Loucy (cell line): ENCODE data around the gene MAP2K1.

Source experiments
- EZH2phosphoT487 ChIP-seq: fragments of 200-600 bp; IDR thresholded peaks from 2 replicates; pipeline ENCODE4 v1.6.1; 2018; ENCODE audit warnings: antibody characterized with exemption, mild to moderate bottlenecking, moderate library complexity, borderline replicate concordance
- TF ChIP-seq, protein P1 (sequence below): fragments of 200-600 bp; sonication (generic); conservative IDR thresholded peaks from 2 replicates; pipeline ENCODE4 v1.5.1; 2014; ENCODE audit warnings: mild to moderate bottlenecking, antibody characterized with exemption, low read length

DNA sequence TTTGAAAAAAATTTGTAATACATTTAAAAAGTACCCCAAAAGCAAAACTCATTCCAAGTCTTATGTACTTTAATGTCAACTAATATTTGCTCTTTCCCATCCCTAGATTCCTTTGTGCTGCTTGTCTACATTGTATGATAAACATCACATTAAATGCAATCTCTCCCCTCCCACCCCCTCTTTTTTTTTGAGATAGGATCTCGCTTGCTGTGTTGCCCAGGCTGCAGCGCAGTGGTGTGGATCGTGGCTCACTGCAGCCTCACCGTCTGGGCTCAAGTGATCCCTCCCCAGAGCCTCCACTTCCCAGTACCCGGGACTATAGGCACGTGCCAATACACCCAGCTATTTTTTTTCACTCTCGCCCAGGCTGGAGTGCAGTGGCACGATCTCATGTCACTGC, 12.6 kb downstream of the MAP2K1 start:
- TF ChIP-seq, protein P1, sequence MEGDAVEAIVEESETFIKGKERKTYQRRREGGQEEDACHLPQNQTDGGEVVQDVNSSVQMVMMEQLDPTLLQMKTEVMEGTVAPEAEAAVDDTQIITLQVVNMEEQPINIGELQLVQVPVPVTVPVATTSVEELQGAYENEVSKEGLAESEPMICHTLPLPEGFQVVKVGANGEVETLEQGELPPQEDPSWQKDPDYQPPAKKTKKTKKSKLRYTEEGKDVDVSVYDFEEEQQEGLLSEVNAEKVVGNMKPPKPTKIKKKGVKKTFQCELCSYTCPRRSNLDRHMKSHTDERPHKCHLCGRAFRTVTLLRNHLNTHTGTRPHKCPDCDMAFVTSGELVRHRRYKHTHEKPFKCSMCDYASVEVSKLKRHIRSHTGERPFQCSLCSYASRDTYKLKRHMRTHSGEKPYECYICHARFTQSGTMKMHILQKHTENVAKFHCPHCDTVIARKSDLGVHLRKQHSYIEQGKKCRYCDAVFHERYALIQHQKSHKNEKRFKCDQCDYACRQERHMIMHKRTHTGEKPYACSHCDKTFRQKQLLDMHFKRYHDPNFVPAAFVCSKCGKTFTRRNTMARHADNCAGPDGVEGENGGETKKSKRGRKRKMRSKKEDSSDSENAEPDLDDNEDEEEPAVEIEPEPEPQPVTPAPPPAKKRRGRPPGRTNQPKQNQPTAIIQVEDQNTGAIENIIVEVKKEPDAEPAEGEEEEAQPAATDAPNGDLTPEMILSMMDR = no peak
- TF ChIP-seq EZH2phosphoT487 = no peak
